ENCODE measurements around the gene SALL3.

The SALL3 gene

GRCh38 chr18:79018911-79019310 is 39.3 kb downstream of the SALL3 start:
- no peak overlapping the region for H3K4me3 ChIP-seq (ENCODE audit: low read depth, low read length)
- TF ChIP-seq CTCF (IDR thresholded peaks at IDR 0.05; ENCODE audit: borderline replicate concordance, insufficient read depth, low read depth, low read length): no peak

GRCh38 chr18:79019881-79020280 is 40.3 kb downstream of the SALL3 start:
- no peak for TF ChIP-seq CTCF (IDR thresholded peaks at IDR 0.05; ENCODE audit: borderline replicate concordance, insufficient read depth, low read depth, low read length)
- no peak overlapping the region for H3K4me3 ChIP-seq (ENCODE audit: low read depth, low read length)

- no peak overlapping the region for H3K4me3 ChIP-seq (ENCODE audit: low read depth, low read length)
- TF ChIP-seq CTCF (IDR thresholded peaks at IDR 0.05; ENCODE audit: borderline replicate concordance, insufficient read depth, low read depth, low read length): no peak
Observed at GRCh38 chr18:79022603-79023002, 43.0 kb downstream of the SALL3 start.

GRCh38 chr18:79026491-79026890 is 46.9 kb downstream of the SALL3 start:
- no peak overlapping the region for H3K4me3 ChIP-seq (ENCODE audit: low read depth, low read length)
- no peak for TF ChIP-seq CTCF (IDR thresholded peaks at IDR 0.05; ENCODE audit: borderline replicate concordance, insufficient read depth, low read depth, low read length)

GRCh38 chr18:79030680-79031079 is 51.1 kb downstream of the SALL3 start:
- no peak overlapping the region for H3K4me3 ChIP-seq (ENCODE audit: low read depth, low read length)
- no peak for TF ChIP-seq CTCF (IDR thresholded peaks at IDR 0.05; ENCODE audit: borderline replicate concordance, insufficient read depth, low read depth, low read length)

- no peak for TF ChIP-seq CTCF (IDR thresholded peaks at IDR 0.05; ENCODE audit: borderline replicate concordance, insufficient read depth, low read depth, low read length)
- H3K4me3 ChIP-seq (ENCODE audit: low read depth, low read length): no peak overlapping the region
Observed at GRCh38 chr18:79042276-79042675, 62.7 kb downstream of the SALL3 start.

- no peak for TF ChIP-seq CTCF (IDR thresholded peaks at IDR 0.05; ENCODE audit: borderline replicate concordance, insufficient read depth, low read depth, low read length)
- H3K4me3 ChIP-seq (ENCODE audit: low read depth, low read length): no peak overlapping the region
Observed at GRCh38 chr18:79043288-79043687, 63.7 kb downstream of the SALL3 start.
